ENCODE results near the gene TUBGCP3.

DNA sequence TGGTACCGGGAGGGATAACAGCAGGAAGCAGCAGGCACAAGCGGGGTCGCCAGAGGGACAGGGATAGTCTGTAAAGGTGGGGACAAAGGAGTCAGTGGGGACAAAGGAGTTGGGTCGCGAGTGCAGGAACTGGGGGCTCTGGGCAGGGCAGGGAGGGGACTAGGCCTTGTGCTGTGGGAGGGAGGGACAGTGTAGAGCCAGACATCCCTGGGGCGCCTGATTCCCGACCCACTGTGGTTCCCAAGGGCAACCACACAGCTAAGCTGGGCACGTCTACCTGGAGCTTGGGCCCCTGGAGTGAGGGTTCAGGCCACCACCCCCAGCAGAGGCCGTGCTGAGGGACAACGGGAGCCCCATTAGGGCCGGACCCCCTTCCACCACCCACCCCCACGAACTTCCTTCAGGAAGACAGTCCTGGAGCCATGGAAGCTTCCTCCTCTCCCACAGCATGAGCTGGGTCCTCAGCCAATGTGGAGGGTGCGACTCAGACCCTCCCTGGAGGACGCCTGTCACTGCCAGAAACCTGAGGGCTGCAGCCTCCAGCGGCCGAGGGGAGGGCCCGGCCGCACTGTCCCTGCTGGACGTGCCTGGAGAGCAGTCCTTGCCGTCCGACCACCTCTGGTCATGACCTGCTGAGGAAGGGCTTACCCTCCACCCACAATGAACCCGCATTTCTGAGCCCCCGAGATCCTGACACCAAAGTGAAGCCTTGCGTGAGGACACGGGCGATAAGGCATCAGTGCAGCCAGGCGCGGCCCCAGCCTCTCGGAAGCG lies 133.9 kb downstream of the TUBGCP3 start:
- TF ChIP-seq, protein P1, sequence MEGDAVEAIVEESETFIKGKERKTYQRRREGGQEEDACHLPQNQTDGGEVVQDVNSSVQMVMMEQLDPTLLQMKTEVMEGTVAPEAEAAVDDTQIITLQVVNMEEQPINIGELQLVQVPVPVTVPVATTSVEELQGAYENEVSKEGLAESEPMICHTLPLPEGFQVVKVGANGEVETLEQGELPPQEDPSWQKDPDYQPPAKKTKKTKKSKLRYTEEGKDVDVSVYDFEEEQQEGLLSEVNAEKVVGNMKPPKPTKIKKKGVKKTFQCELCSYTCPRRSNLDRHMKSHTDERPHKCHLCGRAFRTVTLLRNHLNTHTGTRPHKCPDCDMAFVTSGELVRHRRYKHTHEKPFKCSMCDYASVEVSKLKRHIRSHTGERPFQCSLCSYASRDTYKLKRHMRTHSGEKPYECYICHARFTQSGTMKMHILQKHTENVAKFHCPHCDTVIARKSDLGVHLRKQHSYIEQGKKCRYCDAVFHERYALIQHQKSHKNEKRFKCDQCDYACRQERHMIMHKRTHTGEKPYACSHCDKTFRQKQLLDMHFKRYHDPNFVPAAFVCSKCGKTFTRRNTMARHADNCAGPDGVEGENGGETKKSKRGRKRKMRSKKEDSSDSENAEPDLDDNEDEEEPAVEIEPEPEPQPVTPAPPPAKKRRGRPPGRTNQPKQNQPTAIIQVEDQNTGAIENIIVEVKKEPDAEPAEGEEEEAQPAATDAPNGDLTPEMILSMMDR (IDR thresholded peaks at IDR 0.05): no peak
- TF ChIP-seq POLR2A (IDR thresholded peaks at IDR 0.05): no peak
